ENCODE results near the gene CNOT6. TPM values are rescaled to one million over a fixed set of nuclear protein-coding genes. Genes with fewer than 3 reads are reported as not detected.

CNOT6 gene
- total RNA-seq, 1 experiment from 2014 or later: 48.8 TPM

GRCh38 chr5:180470361-180470760 is 23.8 kb upstream of the CNOT6 start:
- intact Hi-C loops (cut with micrococcal nuclease; ENCODE audit: unreplicated experiment): loop anchor here (5.0 kb wide), 1 partner anchor 268 kb away; no protein-coding TSS in a partner anchor
- Histone ChIP-seq H3K36me3 (ENCODE audit: low read depth) (no peaks in the 10 kb centered on the region), H4K20me1 (ENCODE audit: insufficient read depth) (no peaks in the 10 kb centered on the region), H3K9me2 (ENCODE audit: insufficient read depth) (no peaks in the 10 kb centered on the region), H3K9me3 (ENCODE audit: insufficient read depth, low read depth) (no peaks in the 10 kb centered on the region), H3K27me3 (ENCODE audit: insufficient read depth, low read depth) (no peaks in the 10 kb centered on the region), H3K27ac (no peak overlapping the region), H3K4me1 (replicated peaks; ENCODE audit: insufficient read depth) (no peaks in the 10 kb centered on the region; the same call in 1 of the 2 replicates), H3F3A (ENCODE audit: insufficient read depth, low read depth) (no peaks in the 10 kb centered on the region; the same call in 1 of the 2 replicates), H3K4me3 (no peak overlapping the region), H3K4me2 (no peak overlapping the region), H3K79me2 (ENCODE audit: low read depth) (no peaks in the 10 kb centered on the region), H2AFZ (no peak overlapping the region)
- TF ChIP-seq, protein P1, sequence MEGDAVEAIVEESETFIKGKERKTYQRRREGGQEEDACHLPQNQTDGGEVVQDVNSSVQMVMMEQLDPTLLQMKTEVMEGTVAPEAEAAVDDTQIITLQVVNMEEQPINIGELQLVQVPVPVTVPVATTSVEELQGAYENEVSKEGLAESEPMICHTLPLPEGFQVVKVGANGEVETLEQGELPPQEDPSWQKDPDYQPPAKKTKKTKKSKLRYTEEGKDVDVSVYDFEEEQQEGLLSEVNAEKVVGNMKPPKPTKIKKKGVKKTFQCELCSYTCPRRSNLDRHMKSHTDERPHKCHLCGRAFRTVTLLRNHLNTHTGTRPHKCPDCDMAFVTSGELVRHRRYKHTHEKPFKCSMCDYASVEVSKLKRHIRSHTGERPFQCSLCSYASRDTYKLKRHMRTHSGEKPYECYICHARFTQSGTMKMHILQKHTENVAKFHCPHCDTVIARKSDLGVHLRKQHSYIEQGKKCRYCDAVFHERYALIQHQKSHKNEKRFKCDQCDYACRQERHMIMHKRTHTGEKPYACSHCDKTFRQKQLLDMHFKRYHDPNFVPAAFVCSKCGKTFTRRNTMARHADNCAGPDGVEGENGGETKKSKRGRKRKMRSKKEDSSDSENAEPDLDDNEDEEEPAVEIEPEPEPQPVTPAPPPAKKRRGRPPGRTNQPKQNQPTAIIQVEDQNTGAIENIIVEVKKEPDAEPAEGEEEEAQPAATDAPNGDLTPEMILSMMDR (conservative IDR thresholded peaks at IDR 0.05): no peak
- TF ChIP-seq EZH2 (IDR thresholded peaks at IDR 0.05; ENCODE audit: low read depth): no peak
- DNase-seq: no peak
- no TSS peak for BruUV-seq (replicated peaks)
- POLR2A ChIA-PET (ENCODE audit: unreplicated experiment): interaction anchor here (0.6 to 0.7 kb wide), 2 partner anchors 139 to 556 kb away, joined by 4 to 5 read pairs; no protein-coding TSS in a partner anchor
- CTCF ChIA-PET: interaction anchor here (0.6 to 1.5 kb wide), 4 partner anchors 10 to 177 kb away, joined by 3 to 10 read pairs (median 6); no protein-coding TSS in a partner anchor

DNA sequence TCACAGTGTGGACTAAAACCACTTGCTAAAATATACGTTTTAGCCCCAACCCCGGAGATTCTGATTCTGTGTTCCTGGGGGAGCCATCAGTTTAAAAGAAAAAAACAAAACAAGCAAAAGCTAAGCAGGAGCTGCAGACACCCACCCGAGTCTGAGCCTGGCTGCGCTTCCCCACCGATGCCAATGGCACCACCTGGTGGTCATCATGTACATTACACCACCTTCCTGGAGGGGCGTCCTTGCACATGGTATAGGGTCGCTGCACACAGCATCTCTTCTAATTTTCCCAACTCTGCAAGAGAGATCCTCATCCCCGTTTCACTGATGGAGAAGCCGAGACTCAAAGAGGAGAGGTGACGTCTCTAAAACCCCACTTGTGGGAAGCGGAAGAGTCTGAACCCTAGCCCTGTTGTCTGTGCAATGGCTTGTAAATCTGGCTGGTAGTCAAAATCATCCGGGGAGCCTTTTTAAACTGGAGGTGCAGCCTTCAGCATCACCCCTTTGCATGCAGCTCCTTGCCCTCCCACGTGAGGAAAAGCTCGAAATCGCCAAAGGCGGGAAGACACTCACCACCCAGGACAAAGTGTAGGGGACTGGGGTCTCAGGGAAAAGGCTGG is 23.1 kb upstream of the CNOT6 start:
- no TSS peak for BruUV-seq (replicated peaks)
- H4K20me1 ChIP-seq (ENCODE audit: insufficient read depth): no peaks in the 10 kb centered on the region
- H3K79me2 ChIP-seq (ENCODE audit: low read depth): no peaks in the 10 kb centered on the region
- ChIA-PET CTCF (interaction anchor here (1.1 to 1.5 kb wide), 3 partner anchors 140 to 178 kb away, joined by 5 to 10 read pairs (median 5); no protein-coding TSS in a partner anchor), POLR2A (ENCODE audit: unreplicated experiment) (interaction anchor here (0.6 to 0.7 kb wide), 2 partner anchors 140 to 557 kb away, joined by 4 to 5 read pairs; no protein-coding TSS in a partner anchor)
- DNase-seq: peak in 1 of 2 experiments; percentile 63
- H3K36me3 ChIP-seq (ENCODE audit: low read depth): no peaks in the 10 kb centered on the region
- TF ChIP-seq, protein P1 (conservative IDR thresholded peaks at IDR 0.05): peak; percentile 98
- no peak for TF ChIP-seq EZH2 (IDR thresholded peaks at IDR 0.05; ENCODE audit: low read depth)
- no peaks in the 10 kb centered on the region for H3K9me3 ChIP-seq (ENCODE audit: insufficient read depth, low read depth)
- H3K27ac ChIP-seq: no peak overlapping the region
- no peak overlapping the region for H2AFZ ChIP-seq
- intact Hi-C loops (cut with micrococcal nuclease; ENCODE audit: unreplicated experiment): loop anchor here (1.0 to 5.0 kb wide), 2 partner anchors 178 to 269 kb away; no protein-coding TSS in a partner anchor
- H3K4me1 ChIP-seq (replicated peaks; ENCODE audit: insufficient read depth): no peaks in the 10 kb centered on the region; the same call in 1 of the 2 replicates
- H3K9me2 ChIP-seq (ENCODE audit: insufficient read depth): no peaks in the 10 kb centered on the region
- no peak overlapping the region for H3K4me2 ChIP-seq
- H3K27me3 ChIP-seq (ENCODE audit: insufficient read depth, low read depth): no peaks in the 10 kb centered on the region
- H3K4me3 ChIP-seq: no peak overlapping the region
- no peaks in the 10 kb centered on the region; the same call in 1 of the 2 replicates for H3F3A ChIP-seq (ENCODE audit: insufficient read depth, low read depth)

- POLR2A ChIA-PET (ENCODE audit: unreplicated experiment): no interaction called here
- DNase-seq: no peak
- Histone ChIP-seq H3K9me2 (ENCODE audit: insufficient read depth) (no peaks in the 10 kb centered on the region), H3K4me2 (no peak overlapping the region), H3K27ac (no peak overlapping the region), H3K79me2 (ENCODE audit: low read depth) (no peaks in the 10 kb centered on the region), H4K20me1 (ENCODE audit: insufficient read depth) (no peaks in the 10 kb centered on the region), H3K27me3 (ENCODE audit: insufficient read depth, low read depth) (no peaks in the 10 kb centered on the region), H3K4me3 (no peak overlapping the region), H2AFZ (no peak overlapping the region), H3F3A (ENCODE audit: insufficient read depth, low read depth) (no peaks in the 10 kb centered on the region; the same call in 1 of the 2 replicates), H3K9me3 (ENCODE audit: insufficient read depth, low read depth) (no peaks in the 10 kb centered on the region), H3K4me1 (replicated peaks; ENCODE audit: insufficient read depth) (no peaks in the 10 kb centered on the region; the same call in 1 of the 2 replicates), H3K36me3 (ENCODE audit: low read depth) (no peaks in the 10 kb centered on the region)
- CTCF ChIA-PET: interaction anchor here (0.9 to 1.5 kb wide), 5 partner anchors 140 to 354 kb away, joined by 4 to 10 read pairs (median 5); no protein-coding TSS in a partner anchor
- intact Hi-C loops (cut with micrococcal nuclease; ENCODE audit: unreplicated experiment): loop anchor here (1.0 to 5.0 kb wide), 2 partner anchors 179 to 270 kb away; no protein-coding TSS in a partner anchor
- no TSS peak for BruUV-seq (replicated peaks)
- TF ChIP-seq, protein P1 (conservative IDR thresholded peaks at IDR 0.05): no peak
- no peak for TF ChIP-seq EZH2 (IDR thresholded peaks at IDR 0.05; ENCODE audit: low read depth)
Measured at GRCh38 chr5:180471866-180472265, 22.3 kb upstream of the CNOT6 start.
